ENCODE data around the gene PLPPR1. TPM values are rescaled to one million over a fixed set of nuclear protein-coding genes. Genes with fewer than 3 reads are reported as not detected.

PLPPR1 gene
- total and polyA plus RNA-seq, 7 experiments from 2014 or later, result not detected

GRCh38 chr9:101354143-101354764 lies 325.7 kb downstream of the PLPPR1 start:
- no peaks in the 10 kb centered on the region for H3K27me3 ChIP-seq (ENCODE audit: control insufficient read depth in 2 of 2, insufficient read depth in 2 of 2, low read length in 2 of 2)
- no peak overlapping the region for H3K4me3 ChIP-seq (ENCODE audit: low read length)
- POLR2A ChIA-PET, result no interaction called here
- CTCF ChIA-PET, result no interaction called here
- no peaks in the 10 kb centered on the region for H3K4me1 ChIP-seq (ENCODE audit: control insufficient read depth in 2 of 2, insufficient read depth in 2 of 2, low read length in 2 of 2)
- H3K27ac ChIP-seq (ENCODE audit: low read depth, low read length), result no peak overlapping the region
- Mint-ChIP-seq H3K27me3 (peaks cover 0 to 10% (median 6%) of the 10 kb centered on the region in 5 donors), H3K36me3 (no peaks in the 10 kb centered on the region), H3K4me3 (no peak overlapping the region), H3K9me3 (peaks cover 0 to 2% (median under 1%) of the 10 kb centered on the region in 11 donors), H3K27ac (no peak overlapping the region), H3K4me1 (no peaks in the 10 kb centered on the region)
- ATAC-seq (no peak), DNase-seq (no peak)
- H3K36me3 ChIP-seq (ENCODE audit: control insufficient read depth in 2 of 3, insufficient read depth in 3 of 3, low read length in 3 of 3), result no peaks in the 10 kb centered on the region
- intact Hi-C loops (cut with micrococcal nuclease), result no loop called here
- H3K9me3 ChIP-seq (ENCODE audit: control insufficient read depth in 2 of 3, low read length in 3 of 3), result no peaks in the 10 kb centered on the region

- no peaks in the 10 kb centered on the region for H3K4me1 Mint-ChIP-seq
- no peak for DNase-seq
- H3K27ac Mint-ChIP-seq, result no peak overlapping the region
- Histone ChIP-seq H3K27ac (ENCODE audit: low read depth, low read length) (no peak overlapping the region), H3K36me3 (ENCODE audit: control insufficient read depth in 2 of 3, insufficient read depth in 3 of 3, low read length in 3 of 3) (no peaks in the 10 kb centered on the region), H3K27me3 (ENCODE audit: control insufficient read depth in 2 of 2, insufficient read depth in 2 of 2, low read length in 2 of 2) (no peaks in the 10 kb centered on the region), H3K4me1 (ENCODE audit: control insufficient read depth in 2 of 2, insufficient read depth in 2 of 2, low read length in 2 of 2) (no peaks in the 10 kb centered on the region), H3K9me3 (ENCODE audit: control insufficient read depth in 2 of 3, low read length in 3 of 3) (no peaks in the 10 kb centered on the region), H3K4me3 (ENCODE audit: low read length) (no peak overlapping the region)
- peaks cover 0 to 8% (median 6%) of the 10 kb centered on the region in 5 donors for H3K27me3 Mint-ChIP-seq
- intact Hi-C loops (cut with micrococcal nuclease), result no loop called here
- no peak overlapping the region for H3K4me3 Mint-ChIP-seq
- ChIA-PET POLR2A (no interaction called here), CTCF (no interaction called here)
- peaks cover 0 to 2% (median 0%) of the 10 kb centered on the region in 11 donors for H3K9me3 Mint-ChIP-seq
- ATAC-seq, result no peak
- H3K36me3 Mint-ChIP-seq, result no peaks in the 10 kb centered on the region
Measured at GRCh38 chr9:101354765-101355708, 326.5 kb downstream of the PLPPR1 start.

GRCh38 chr9:101356619-101357018 lies 328.1 kb downstream of the PLPPR1 start:
- no peak for DNase-seq
- POLR2A ChIA-PET, result no interaction called here

GRCh38 chr9:101359679-101360078 lies 331.2 kb downstream of the PLPPR1 start:
- intact Hi-C loops (cut with micrococcal nuclease), result loop anchor here in 1 of 2 donors (5.0 kb wide), 1 partner anchor 618 kb away; no protein-coding TSS in a partner anchor
- H3K27ac ChIP-seq (ENCODE audit: low read depth, low read length), result no peak overlapping the region
- H3K9me3 ChIP-seq (ENCODE audit: control insufficient read depth in 2 of 3, low read length in 3 of 3), result no peaks in the 10 kb centered on the region
- H3K27me3 ChIP-seq (ENCODE audit: control insufficient read depth in 2 of 2, insufficient read depth in 2 of 2, low read length in 2 of 2), result no peaks in the 10 kb centered on the region
- peaks cover 0 to 2% (median 0%) of the 10 kb centered on the region in 11 donors for H3K9me3 Mint-ChIP-seq
- DNase-seq, result no peak
- H3K4me1 ChIP-seq (ENCODE audit: control insufficient read depth in 2 of 2, insufficient read depth in 2 of 2, low read length in 2 of 2), result no peaks in the 10 kb centered on the region
- no peak overlapping the region for H3K27ac Mint-ChIP-seq
- no peak overlapping the region for H3K4me3 ChIP-seq (ENCODE audit: low read length)
- H3K36me3 Mint-ChIP-seq, result no peaks in the 10 kb centered on the region
- no peaks in the 10 kb centered on the region for H3K27me3 Mint-ChIP-seq
- no peaks in the 10 kb centered on the region for H3K36me3 ChIP-seq (ENCODE audit: control insufficient read depth in 2 of 3, insufficient read depth in 3 of 3, low read length in 3 of 3)
- ATAC-seq, result no peak
- CTCF ChIA-PET, result no interaction called here
- POLR2A ChIA-PET, result no interaction called here
- H3K4me3 Mint-ChIP-seq, result no peak overlapping the region
- H3K4me1 Mint-ChIP-seq, result no peaks in the 10 kb centered on the region

More at GRCh38 chr9:101356619-101357018, 328.1 kb downstream of the PLPPR1 start:
- H3K27me3 ChIP-seq (ENCODE audit: control insufficient read depth in 2 of 2, insufficient read depth in 2 of 2, low read length in 2 of 2), result no peaks in the 10 kb centered on the region
- intact Hi-C loops (cut with micrococcal nuclease), result no loop called here
- no peak overlapping the region for H3K4me3 ChIP-seq (ENCODE audit: low read length)
- H3K36me3 Mint-ChIP-seq, result no peaks in the 10 kb centered on the region
- no peaks in the 10 kb centered on the region for H3K36me3 ChIP-seq (ENCODE audit: control insufficient read depth in 2 of 3, insufficient read depth in 3 of 3, low read length in 3 of 3)
- no peak overlapping the region for H3K27ac ChIP-seq (ENCODE audit: low read depth, low read length)
- no peak overlapping the region for H3K27ac Mint-ChIP-seq
- H3K4me1 ChIP-seq (ENCODE audit: control insufficient read depth in 2 of 2, insufficient read depth in 2 of 2, low read length in 2 of 2), result no peaks in the 10 kb centered on the region
- H3K4me3 Mint-ChIP-seq, result no peak overlapping the region
- no peak for ATAC-seq
- H3K9me3 ChIP-seq (ENCODE audit: control insufficient read depth in 2 of 3, low read length in 3 of 3), result no peaks in the 10 kb centered on the region
- H3K4me1 Mint-ChIP-seq, result no peaks in the 10 kb centered on the region
- peaks cover 0 to 4% (median 0%) of the 10 kb centered on the region in 11 donors for H3K9me3 Mint-ChIP-seq
- peaks cover 0 to 8% (median 6%) of the 10 kb centered on the region in 5 donors for H3K27me3 Mint-ChIP-seq
- CTCF ChIA-PET, result no interaction called here

GRCh38 chr9:101360647-101361046 lies 332.1 kb downstream of the PLPPR1 start:
- CTCF ChIA-PET, result interaction anchor here (0.6 kb wide), 1 partner anchor 28 kb away, joined by 3 read pairs; no protein-coding TSS in a partner anchor
- Histone ChIP-seq H3K27me3 (ENCODE audit: control insufficient read depth in 2 of 2, insufficient read depth in 2 of 2, low read length in 2 of 2) (no peaks in the 10 kb centered on the region), H3K36me3 (ENCODE audit: control insufficient read depth in 2 of 3, insufficient read depth in 3 of 3, low read length in 3 of 3) (no peaks in the 10 kb centered on the region), H3K4me3 (ENCODE audit: low read length) (no peak overlapping the region), H3K4me1 (ENCODE audit: control insufficient read depth in 2 of 2, insufficient read depth in 2 of 2, low read length in 2 of 2) (no peaks in the 10 kb centered on the region), H3K9me3 (ENCODE audit: control insufficient read depth in 2 of 3, low read length in 3 of 3) (no peaks in the 10 kb centered on the region), H3K27ac (ENCODE audit: low read depth, low read length) (no peak overlapping the region)
- Mint-ChIP-seq H3K4me1 (no peaks in the 10 kb centered on the region), H3K9me3 (peaks cover 0 to 2% (median 0%) of the 10 kb centered on the region in 11 donors), H3K27ac (no peak overlapping the region), H3K36me3 (no peaks in the 10 kb centered on the region), H3K4me3 (no peak overlapping the region), H3K27me3 (no peaks in the 10 kb centered on the region)
- DNase-seq (no peak), ATAC-seq (no peak)
- intact Hi-C loops (cut with micrococcal nuclease), result loop anchor here in 1 of 2 donors (5.0 kb wide), 1 partner anchor 617 kb away; no protein-coding TSS in a partner anchor
- POLR2A ChIA-PET, result no interaction called here

GRCh38 chr9:101362450-101362849 lies 333.9 kb downstream of the PLPPR1 start:
- H3K9me3 ChIP-seq (ENCODE audit: control insufficient read depth in 2 of 3, low read length in 3 of 3), result no peaks in the 10 kb centered on the region
- H3K36me3 ChIP-seq (ENCODE audit: control insufficient read depth in 2 of 3, insufficient read depth in 3 of 3, low read length in 3 of 3), result no peaks in the 10 kb centered on the region
- no peaks in the 10 kb centered on the region for H3K4me1 Mint-ChIP-seq
- ChIA-PET POLR2A (no interaction called here), CTCF (no interaction called here)
- DNase-seq (no peak), ATAC-seq (no peak)
- intact Hi-C loops (cut with micrococcal nuclease), result loop anchor here in 1 of 2 donors (5.0 kb wide), 1 partner anchor 615 kb away; no protein-coding TSS in a partner anchor
- H3K4me3 Mint-ChIP-seq, result no peak overlapping the region
- H3K27ac Mint-ChIP-seq, result no peak overlapping the region
- H3K27ac ChIP-seq (ENCODE audit: low read depth, low read length), result no peak overlapping the region
- H3K4me3 ChIP-seq (ENCODE audit: low read length), result no peak overlapping the region
- H3K4me1 ChIP-seq (ENCODE audit: control insufficient read depth in 2 of 2, insufficient read depth in 2 of 2, low read length in 2 of 2), result no peaks in the 10 kb centered on the region
- H3K27me3 Mint-ChIP-seq, result peaks cover 0 to 6% (median under 1%) of the 10 kb centered on the region in 5 donors
- H3K36me3 Mint-ChIP-seq, result no peaks in the 10 kb centered on the region
- H3K9me3 Mint-ChIP-seq, result peaks cover 0 to 2% (median 0%) of the 10 kb centered on the region in 11 donors
- H3K27me3 ChIP-seq (ENCODE audit: control insufficient read depth in 2 of 2, insufficient read depth in 2 of 2, low read length in 2 of 2), result no peaks in the 10 kb centered on the region

All from naive thymus-derived CD4-positive, alpha-beta T cell (primary cell).